A549 (cell line): ENCODE measurements around the gene ACSM6.

Experiments used
- CBX8 ChIP-seq: fragments of 200-600 bp; sonication (generic); IDR thresholded peaks from 2 replicates; pipeline ENCODE4 v1.6.1; 2016
- EP300 ChIP-seq, 2 experiments: fragments of >200 bp; sonication (Bioruptor Twin); formaldehyde crosslinking; IDR thresholded peaks; 2 replicates in 1 of 2; 3 replicates in 1 of 2; pipeline ENCODE4 v1.6.1; 2016 to 2017
- JUNB ChIP-seq: fragments of >200 bp; sonication (Bioruptor Twin); formaldehyde crosslinking; IDR thresholded peaks from 2 replicates; pipeline ENCODE4 v1.6.1; 2016
- SMC3 ChIP-seq: fragments of >200 bp; sonication (Bioruptor Twin); formaldehyde crosslinking; IDR thresholded peaks from 3 replicates; pipeline ENCODE4 v1.6.1; 2018; ENCODE audit warnings: inconsistent platforms
- TF ChIP-seq, protein P1 (sequence below): fragments of 450-650 bp; IDR thresholded peaks from 2 replicates; pipeline ENCODE4 v1.6.1; 2014; ENCODE audit warnings: antibody characterized with exemption

DNA sequence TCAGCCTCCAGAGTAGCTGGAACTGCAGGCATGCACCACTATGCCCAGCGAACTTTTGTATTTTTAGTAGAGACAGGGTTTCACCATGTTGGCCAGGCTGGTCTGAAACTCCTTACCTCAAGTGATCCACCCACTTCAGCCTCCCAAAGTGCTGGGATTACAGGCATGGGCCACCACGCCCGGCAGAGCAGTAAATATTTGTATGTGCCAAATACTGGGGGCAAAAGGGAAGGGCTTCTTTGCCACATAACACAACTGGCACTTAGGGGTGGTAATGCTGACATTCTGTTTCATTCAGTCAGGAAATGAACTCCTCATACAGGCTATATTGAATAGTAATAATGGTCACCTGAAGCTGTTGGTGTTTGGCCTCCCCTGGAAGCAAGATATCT is 41.6 kb downstream of the ACSM6 start:
- TF ChIP-seq, protein P1, sequence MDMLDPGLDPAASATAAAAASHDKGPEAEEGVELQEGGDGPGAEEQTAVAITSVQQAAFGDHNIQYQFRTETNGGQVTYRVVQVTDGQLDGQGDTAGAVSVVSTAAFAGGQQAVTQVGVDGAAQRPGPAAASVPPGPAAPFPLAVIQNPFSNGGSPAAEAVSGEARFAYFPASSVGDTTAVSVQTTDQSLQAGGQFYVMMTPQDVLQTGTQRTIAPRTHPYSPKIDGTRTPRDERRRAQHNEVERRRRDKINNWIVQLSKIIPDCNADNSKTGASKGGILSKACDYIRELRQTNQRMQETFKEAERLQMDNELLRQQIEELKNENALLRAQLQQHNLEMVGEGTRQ, result no peak
- TF ChIP-seq EP300 (IDR thresholded peaks at IDR 0.05) (no peak), JUNB (no peak), CBX8 (no peak), SMC3 (no peak)
